HFFc6 (cell line): ENCODE measurements around the gene AP1S3. TPM values are rescaled to one million over a fixed set of nuclear protein-coding genes. Genes with fewer than 3 reads are reported as not detected.

Source experiments
- DNase-seq: peaks from one replicate; pipeline ENCODE4 v3.0.0-alpha.2; 2018
- H3K27ac Mint-ChIP-seq: 2 replicates; pipeline ENCODE4 v1.8.0; 2020; ENCODE audit warnings: mild to moderate bottlenecking, mixed read lengths
- H3K27me3 Mint-ChIP-seq: 2 replicates; pipeline ENCODE4 v1.8.0; 2021; ENCODE audit warnings: mild to moderate bottlenecking, moderate library complexity, mixed read lengths; ENCODE audit not compliant: insufficient read depth
- H3K36me3 Mint-ChIP-seq: 2 replicates; pipeline ENCODE4 v1.8.0; 2021; ENCODE audit warnings: low read depth, mixed read lengths
- H3K4me1 Mint-ChIP-seq: 2 replicates; pipeline ENCODE4 v1.8.0; 2020; ENCODE audit warnings: low read depth, mixed read lengths
- H3K4me3 Mint-ChIP-seq: 2 replicates; pipeline ENCODE4 v1.8.0; 2020; ENCODE audit warnings: mild to moderate bottlenecking, moderate library complexity, mixed read lengths
- H3K9me3 Mint-ChIP-seq: 2 replicates; pipeline ENCODE4 v1.8.0; 2020; ENCODE audit warnings: mild to moderate bottlenecking, mixed read lengths
- total RNA-seq, 6 experiments: library from RNA; stranded (reverse); fragmentation: NEBNext Ultra II Directional; extraction: Animal tissue kit (Norgen Biotek cat#: 25700); gene quantifications; 2 replicates in 1 of 6; 3 replicates in 5 of 6; pipeline ENCODE4 v1.2.3, GENCODE V29; 2021
- TF ChIP-seq, protein P1 (sequence below): fragments of 200-600 bp; sonication (generic); IDR thresholded peaks from 2 replicates; pipeline ENCODE4 v1.5.0; 2021; ENCODE audit warnings: antibody characterized with exemption, mild to moderate bottlenecking

AP1S3 gene
- total RNA-seq, 6 experiments from 2014 or later = 7.4 to 12.7 (median 9.9) TPM

DNA sequence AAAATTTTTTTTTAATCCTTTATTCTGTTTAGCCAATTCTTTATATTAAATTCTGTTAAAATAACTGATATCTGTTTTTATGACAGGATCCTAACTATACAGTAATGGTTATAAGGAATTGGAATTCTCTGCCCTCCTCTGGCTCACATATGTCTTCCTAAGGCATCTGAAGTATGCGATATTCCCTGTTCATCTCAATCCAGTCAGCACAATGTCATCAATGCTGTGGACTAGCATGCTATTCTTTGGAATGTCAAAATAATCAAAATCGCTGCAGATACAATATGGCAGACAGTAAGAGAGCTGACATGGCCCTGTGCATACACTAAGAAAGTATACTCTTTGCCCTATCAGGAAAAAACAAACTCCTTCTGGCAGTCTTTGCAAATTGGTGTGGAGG is 107.6 kb downstream of the AP1S3 start:
- no peak for DNase-seq
- H3K27me3 Mint-ChIP-seq = peaks cover 2% of the 10 kb centered on the region; the same call in 1 of the 2 replicates
- H3K36me3 Mint-ChIP-seq = no peaks in the 10 kb centered on the region
- no peaks in the 10 kb centered on the region for H3K9me3 Mint-ChIP-seq
- H3K4me3 Mint-ChIP-seq = no peak overlapping the region
- H3K4me1 Mint-ChIP-seq = peaks cover 67% of the 10 kb centered on the region
- TF ChIP-seq, protein P1, sequence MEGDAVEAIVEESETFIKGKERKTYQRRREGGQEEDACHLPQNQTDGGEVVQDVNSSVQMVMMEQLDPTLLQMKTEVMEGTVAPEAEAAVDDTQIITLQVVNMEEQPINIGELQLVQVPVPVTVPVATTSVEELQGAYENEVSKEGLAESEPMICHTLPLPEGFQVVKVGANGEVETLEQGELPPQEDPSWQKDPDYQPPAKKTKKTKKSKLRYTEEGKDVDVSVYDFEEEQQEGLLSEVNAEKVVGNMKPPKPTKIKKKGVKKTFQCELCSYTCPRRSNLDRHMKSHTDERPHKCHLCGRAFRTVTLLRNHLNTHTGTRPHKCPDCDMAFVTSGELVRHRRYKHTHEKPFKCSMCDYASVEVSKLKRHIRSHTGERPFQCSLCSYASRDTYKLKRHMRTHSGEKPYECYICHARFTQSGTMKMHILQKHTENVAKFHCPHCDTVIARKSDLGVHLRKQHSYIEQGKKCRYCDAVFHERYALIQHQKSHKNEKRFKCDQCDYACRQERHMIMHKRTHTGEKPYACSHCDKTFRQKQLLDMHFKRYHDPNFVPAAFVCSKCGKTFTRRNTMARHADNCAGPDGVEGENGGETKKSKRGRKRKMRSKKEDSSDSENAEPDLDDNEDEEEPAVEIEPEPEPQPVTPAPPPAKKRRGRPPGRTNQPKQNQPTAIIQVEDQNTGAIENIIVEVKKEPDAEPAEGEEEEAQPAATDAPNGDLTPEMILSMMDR = no peak
- H3K27ac Mint-ChIP-seq = no peak overlapping the region

DNA sequence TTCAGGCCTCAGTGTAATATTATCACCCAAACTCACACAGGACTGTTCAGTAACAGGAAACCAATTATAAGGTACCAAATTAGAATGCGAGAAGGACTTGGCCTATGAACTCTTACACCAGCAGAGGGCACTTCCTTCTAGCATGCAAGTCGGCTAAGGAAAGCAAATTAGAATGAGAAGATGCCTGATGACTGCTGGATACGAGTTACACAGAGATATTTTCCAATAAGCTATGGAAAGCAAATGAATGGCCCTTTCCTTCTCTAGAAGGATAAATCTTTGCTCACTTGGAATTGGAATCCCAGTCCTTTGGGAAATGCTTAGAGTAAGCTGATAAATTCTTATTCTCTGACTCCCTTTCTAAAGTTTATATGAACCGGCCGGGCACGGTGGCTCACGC is 109.8 kb downstream of the AP1S3 start:
- Mint-ChIP-seq H3K4me1 (peaks cover 77% of the 10 kb centered on the region), H3K36me3 (no peaks in the 10 kb centered on the region), H3K27ac (0 out of 2 replicates have a peak overlapping the region, but pooled peaks have one; percentile 20), H3K4me3 (no peak overlapping the region), H3K9me3 (no peaks in the 10 kb centered on the region), H3K27me3 (peaks cover 2% of the 10 kb centered on the region; the same call in 1 of the 2 replicates)
- DNase-seq = peak; percentile 48
- TF ChIP-seq, protein P1 = peak; percentile 75

DNA sequence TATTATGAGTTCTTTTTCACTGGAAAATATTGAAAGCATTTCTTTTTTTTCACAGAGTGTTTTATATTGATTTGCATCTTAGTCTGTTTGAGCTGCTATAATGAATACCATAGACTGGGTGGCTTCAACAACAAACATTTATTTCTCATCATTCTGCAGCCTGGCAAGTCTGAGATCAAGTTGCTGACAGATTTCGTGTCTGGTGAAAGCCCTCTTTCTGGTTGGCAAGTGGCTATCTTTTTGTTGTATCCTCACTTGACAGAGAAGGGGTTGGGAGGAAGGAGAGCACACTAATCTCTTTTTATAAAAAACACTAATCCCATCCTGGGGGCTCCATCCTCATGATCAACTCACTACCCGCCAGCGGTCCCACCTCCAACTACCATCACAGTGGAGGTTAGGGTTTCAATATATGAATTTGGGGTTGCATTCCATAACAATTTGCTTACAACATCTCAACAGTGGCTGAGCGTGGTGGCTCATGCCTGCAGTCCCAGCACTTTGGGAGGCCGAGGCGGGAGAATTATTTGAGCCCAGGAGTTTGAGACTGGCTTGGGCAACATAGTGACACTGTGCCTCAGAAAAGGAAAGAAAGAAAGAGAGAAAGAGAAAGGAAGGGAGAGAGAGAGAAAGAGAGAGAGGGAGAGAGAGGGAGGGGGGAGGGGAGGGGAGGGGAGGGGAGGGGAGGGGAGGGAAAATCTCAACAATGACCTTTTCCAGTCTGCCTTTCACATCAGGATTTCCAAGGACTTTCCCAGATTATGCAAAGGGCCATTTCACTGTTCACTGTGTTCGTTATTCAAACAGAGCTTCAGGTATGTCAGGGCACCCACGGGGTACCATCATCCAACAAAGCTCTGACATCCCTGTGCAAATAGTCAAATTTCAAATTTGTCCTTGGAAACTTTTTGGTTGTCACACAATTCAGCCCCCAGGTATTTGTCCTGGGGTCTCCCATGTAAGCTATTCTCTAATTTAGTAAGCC is 111.1 kb downstream of the AP1S3 start:
- Mint-ChIP-seq H3K9me3 (no peaks in the 10 kb centered on the region), H3K4me3 (peak overlapping the region; percentile 21), H3K27me3 (peaks cover 2% of the 10 kb centered on the region; the same call in 1 of the 2 replicates), H3K36me3 (no peaks in the 10 kb centered on the region), H3K27ac (peak overlapping the region; percentile 95), H3K4me1 (peaks cover 71% of the 10 kb centered on the region)
- TF ChIP-seq, protein P1 = no peak
- no peak for DNase-seq

DNA sequence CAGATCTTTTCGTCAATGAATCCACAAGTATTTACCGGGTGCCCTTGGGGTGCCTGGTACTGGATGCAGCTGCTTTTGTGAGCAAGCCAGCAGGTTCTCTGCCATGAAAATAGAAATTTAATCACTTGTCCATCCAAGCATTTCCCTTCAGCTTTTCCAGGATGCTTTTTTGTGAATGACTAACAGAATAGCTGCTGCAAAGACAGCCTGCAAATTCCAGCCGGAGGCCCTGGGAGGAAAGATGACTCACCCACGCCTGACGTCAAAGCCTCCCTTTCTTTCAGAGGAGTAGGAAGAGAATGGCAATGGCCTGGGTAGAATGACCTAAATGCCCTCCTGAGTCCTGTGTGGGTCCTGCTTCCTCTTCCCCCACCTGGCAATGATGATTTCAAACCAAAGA is 111.9 kb downstream of the AP1S3 start:
- Mint-ChIP-seq H3K27ac (peak overlapping the region; percentile 95), H3K4me1 (peaks cover 64% of the 10 kb centered on the region), H3K27me3 (peaks cover 2% of the 10 kb centered on the region; the same call in 1 of the 2 replicates)

DNA sequence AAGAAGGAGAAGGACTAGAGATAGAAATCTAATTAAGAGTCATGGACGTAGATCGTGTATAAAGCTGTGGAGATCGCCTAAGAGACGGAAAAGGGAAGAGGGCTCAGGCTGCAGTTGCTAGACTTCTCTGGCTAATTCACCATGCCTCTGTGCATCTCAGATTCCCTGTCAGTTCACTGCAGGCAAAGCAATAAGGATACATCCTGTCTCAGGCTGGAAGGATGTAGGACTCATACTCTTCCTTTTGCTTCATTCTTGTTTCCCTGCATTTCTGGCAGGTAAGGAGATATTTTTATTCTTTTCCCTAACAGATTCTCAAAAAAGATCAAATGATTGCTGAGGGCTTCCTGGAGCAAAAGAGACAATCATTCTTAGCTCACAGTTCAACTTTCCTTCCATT is 112.5 kb downstream of the AP1S3 start:
- Mint-ChIP-seq H3K4me1 (peaks cover 60% of the 10 kb centered on the region), H3K9me3 (no peaks in the 10 kb centered on the region), H3K27me3 (no peaks in the 10 kb centered on the region), H3K27ac (peak overlapping the region; percentile 95), H3K36me3 (peaks cover under 1% of the 10 kb centered on the region; the same call in 1 of the 2 replicates), H3K4me3 (peak overlapping the region; percentile 71)
- TF ChIP-seq, protein P1 = no peak
- no peak for DNase-seq

More for the DNA sequence above, 111.9 kb downstream of the AP1S3 start:
- peak; percentile 96 for DNase-seq
- Mint-ChIP-seq H3K4me3 (peak overlapping the region; percentile 71), H3K9me3 (no peaks in the 10 kb centered on the region), H3K36me3 (no peaks in the 10 kb centered on the region)
- TF ChIP-seq, protein P1 = no peak
